ENCODE results near the gene EDIL3. TPM values are rescaled to one million over a fixed set of nuclear protein-coding genes. Genes with fewer than 3 reads are reported as not detected.
"Not testable (repeated sequence)": the region's sequence is repeated elsewhere in the genome, so short reads cannot be mapped to it uniquely, and the experiment has no call there.

The EDIL3 gene
- total RNA-seq, 4 donors from 2014 or later = 15.1 to 60.0 (median 28.4) TPM

GRCh38 chr5:84303315-84303714 is 81.4 kb downstream of the EDIL3 start:
- no peak overlapping the region for H3K27ac ChIP-seq
- H3K27me3 ChIP-seq = no peaks in the 10 kb centered on the region
- H3K4me1 ChIP-seq = peaks cover 0 to 4% of the 10 kb centered on the region in 2 donors
- H3K36me3 ChIP-seq = no peaks in the 10 kb centered on the region
- DNase-seq = no peak
- no peaks in the 10 kb centered on the region for H3K9me3 ChIP-seq
- no peak overlapping the region for H3K4me3 ChIP-seq
- TF ChIP-seq CTCF (IDR thresholded peaks at IDR 0.05) (no peak), POLR2A (IDR thresholded peaks at IDR 0.05) (no peak)
- intact Hi-C loops (cut with DNase I; ENCODE audit: low total_unique reads) = no loop called here

DNA sequence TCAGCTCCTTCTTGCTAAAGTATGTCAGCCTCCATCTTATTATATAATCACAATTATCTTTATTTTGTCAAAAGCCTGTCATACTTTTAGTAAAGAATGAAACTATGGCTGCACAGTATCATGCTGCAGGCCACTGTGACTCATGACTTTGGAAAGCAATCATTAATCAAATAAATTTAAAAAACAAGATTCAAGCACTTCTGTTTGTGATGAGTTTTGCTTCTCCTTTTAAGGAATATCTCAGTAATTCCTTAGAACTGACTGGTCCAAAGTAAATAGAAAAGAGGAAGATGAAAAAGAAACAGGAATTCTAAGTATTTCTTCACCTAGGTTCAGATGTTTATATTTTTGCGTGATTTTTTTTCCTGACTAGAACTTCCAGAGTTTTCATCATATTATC is 83.1 kb downstream of the EDIL3 start:
- Histone ChIP-seq H3K27ac (no peak overlapping the region), H3K27me3 (no peaks in the 10 kb centered on the region), H3K4me1 (no peaks in the 10 kb centered on the region), H3K9me3 (no peaks in the 10 kb centered on the region), H3K36me3 (no peaks in the 10 kb centered on the region), H3K4me3 (no peak overlapping the region)
- TF ChIP-seq CTCF (IDR thresholded peaks at IDR 0.05) = no peak
- TF ChIP-seq POLR2A (IDR thresholded peaks at IDR 0.05) = no peak
- no peak for DNase-seq
- intact Hi-C loops (cut with DNase I; ENCODE audit: low total_unique reads) = no loop called here

DNA sequence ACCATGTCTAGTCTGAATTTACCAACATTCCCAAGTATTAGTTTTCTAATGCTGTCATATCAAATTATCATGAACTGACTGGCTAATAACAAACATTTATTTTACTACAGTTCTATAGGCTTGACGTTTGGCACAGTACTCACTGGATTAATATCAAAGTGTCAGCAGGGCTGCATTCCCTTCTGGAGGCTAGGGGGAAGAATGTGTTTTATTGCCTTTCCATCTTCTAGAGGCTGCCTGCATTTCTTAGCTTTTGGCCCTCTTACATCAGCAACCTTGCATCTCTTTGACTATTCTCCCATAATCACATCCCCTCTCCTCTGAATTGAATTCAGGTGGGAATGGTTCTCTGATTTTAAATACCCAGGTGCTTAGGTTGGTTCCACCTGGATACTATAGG is 84.7 kb downstream of the EDIL3 start:
- H3K4me3 ChIP-seq = no peak overlapping the region
- H3K27me3 ChIP-seq = no peaks in the 10 kb centered on the region
- TF ChIP-seq CTCF (IDR thresholded peaks at IDR 0.05) (no peak), POLR2A (IDR thresholded peaks at IDR 0.05) (no peak)
- no peaks in the 10 kb centered on the region for H3K9me3 ChIP-seq
- H3K27ac ChIP-seq = no peak overlapping the region
- H3K4me1 ChIP-seq = no peaks in the 10 kb centered on the region
- intact Hi-C loops (cut with DNase I; ENCODE audit: low total_unique reads) = no loop called here
- H3K36me3 ChIP-seq = no peaks in the 10 kb centered on the region
- no peak for DNase-seq

- intact Hi-C loops (cut with DNase I; ENCODE audit: low total_unique reads) = no loop called here
- no peaks in the 10 kb centered on the region for H3K36me3 ChIP-seq
- DNase-seq = no peak
- H3K4me3 ChIP-seq = no peak overlapping the region
- no peak for TF ChIP-seq CTCF (IDR thresholded peaks at IDR 0.05)
- no peak overlapping the region for H3K27ac ChIP-seq
- no peaks in the 10 kb centered on the region for H3K4me1 ChIP-seq
- H3K9me3 ChIP-seq = no peaks in the 10 kb centered on the region
- H3K27me3 ChIP-seq = no peaks in the 10 kb centered on the region
These were observed 86.1 kb downstream of the EDIL3 start for GRCh38 chr5:84298628-84299027.

- H3K9me3 ChIP-seq; intact Hi-C loops (cut with DNase I; ENCODE audit: low total_unique reads); H3K4me3 ChIP-seq; H3K4me1 ChIP-seq; H3K36me3 ChIP-seq; DNase-seq; H3K27me3 ChIP-seq; H3K27ac ChIP-seq: not testable (repeated sequence)
These were observed 87.0 kb downstream of the EDIL3 start for GRCh38 chr5:84297641-84298040.
